ENCODE results near the gene CDH7.
A peak's percentile ranks its signal among the peaks of the same experiment; 100 is the strongest.

CDH7 gene

GRCh38 chr18:65876310-65876709 is 125.5 kb downstream of the CDH7 start:
- no peak overlapping the region for H3K4me3 ChIP-seq (ENCODE audit: low read depth, low read length)
- peak; percentile 90 for DNase-seq (ENCODE audit: low read depth)
- TF ChIP-seq, protein P1, sequence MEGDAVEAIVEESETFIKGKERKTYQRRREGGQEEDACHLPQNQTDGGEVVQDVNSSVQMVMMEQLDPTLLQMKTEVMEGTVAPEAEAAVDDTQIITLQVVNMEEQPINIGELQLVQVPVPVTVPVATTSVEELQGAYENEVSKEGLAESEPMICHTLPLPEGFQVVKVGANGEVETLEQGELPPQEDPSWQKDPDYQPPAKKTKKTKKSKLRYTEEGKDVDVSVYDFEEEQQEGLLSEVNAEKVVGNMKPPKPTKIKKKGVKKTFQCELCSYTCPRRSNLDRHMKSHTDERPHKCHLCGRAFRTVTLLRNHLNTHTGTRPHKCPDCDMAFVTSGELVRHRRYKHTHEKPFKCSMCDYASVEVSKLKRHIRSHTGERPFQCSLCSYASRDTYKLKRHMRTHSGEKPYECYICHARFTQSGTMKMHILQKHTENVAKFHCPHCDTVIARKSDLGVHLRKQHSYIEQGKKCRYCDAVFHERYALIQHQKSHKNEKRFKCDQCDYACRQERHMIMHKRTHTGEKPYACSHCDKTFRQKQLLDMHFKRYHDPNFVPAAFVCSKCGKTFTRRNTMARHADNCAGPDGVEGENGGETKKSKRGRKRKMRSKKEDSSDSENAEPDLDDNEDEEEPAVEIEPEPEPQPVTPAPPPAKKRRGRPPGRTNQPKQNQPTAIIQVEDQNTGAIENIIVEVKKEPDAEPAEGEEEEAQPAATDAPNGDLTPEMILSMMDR (IDR thresholded peaks at IDR 0.05; ENCODE audit: control insufficient read depth, extremely low read depth, insufficient read depth): no peak

DNA sequence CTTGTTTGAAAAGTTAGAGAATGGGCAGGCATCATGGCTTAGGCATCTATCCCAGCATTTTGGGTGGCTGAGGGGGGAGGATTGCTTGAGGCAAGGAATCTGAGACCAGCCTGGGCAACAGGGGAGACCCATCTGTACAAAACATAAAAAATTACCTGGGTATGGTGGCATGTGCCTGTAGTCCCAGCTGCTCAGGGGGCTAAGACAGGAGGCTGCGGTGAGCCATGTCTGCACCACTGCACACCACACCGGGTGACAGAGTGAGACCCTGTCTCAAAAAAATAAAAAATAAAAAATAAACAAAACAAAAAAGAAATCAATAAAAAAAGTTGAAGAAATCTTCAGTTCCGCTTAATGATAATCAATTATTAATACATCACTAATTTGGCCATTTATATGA is 146.5 kb downstream of the CDH7 start:
- DNase-seq (ENCODE audit: low read depth): no peak
- TF ChIP-seq, protein P1 (IDR thresholded peaks at IDR 0.05; ENCODE audit: control insufficient read depth, extremely low read depth, insufficient read depth): no peak
- H3K4me3 ChIP-seq (ENCODE audit: low read depth, low read length): no peak overlapping the region

DNA sequence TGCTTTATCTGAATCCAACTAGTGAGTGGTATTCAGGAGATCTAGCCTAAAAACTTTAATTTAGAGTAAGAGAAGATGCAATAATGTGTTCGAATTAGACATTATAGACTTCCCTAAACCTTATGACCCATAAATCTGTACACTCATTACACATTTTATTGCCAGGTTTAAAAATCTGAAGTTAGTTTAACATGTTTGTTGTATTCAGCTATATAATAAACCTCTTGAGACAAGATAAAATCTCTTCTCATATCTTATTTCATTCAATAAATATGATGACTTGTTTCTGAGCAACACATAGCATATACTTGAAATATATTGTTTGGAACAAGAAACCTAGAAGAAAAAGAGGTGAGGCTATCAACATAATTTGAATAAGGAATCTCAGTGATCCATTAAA is 150.7 kb downstream of the CDH7 start:
- no peak overlapping the region for H3K4me3 ChIP-seq (ENCODE audit: low read depth, low read length)
- TF ChIP-seq, protein P1 (IDR thresholded peaks at IDR 0.05; ENCODE audit: control insufficient read depth, extremely low read depth, insufficient read depth): no peak
- DNase-seq (ENCODE audit: low read depth): peak; percentile 46

GRCh38 chr18:65906621-65907034 is 155.8 kb downstream of the CDH7 start:
- TF ChIP-seq, protein P1 (IDR thresholded peaks at IDR 0.05; ENCODE audit: control insufficient read depth, extremely low read depth, insufficient read depth): no peak
- peak; percentile 99 for DNase-seq (ENCODE audit: low read depth)
- no peak overlapping the region for H3K4me3 ChIP-seq (ENCODE audit: low read depth, low read length)

GRCh38 chr18:65907281-65907680 is 156.5 kb downstream of the CDH7 start:
- no peak for DNase-seq (ENCODE audit: low read depth)
- H3K4me3 ChIP-seq (ENCODE audit: low read depth, low read length): no peak overlapping the region
- TF ChIP-seq, protein P1 (IDR thresholded peaks at IDR 0.05; ENCODE audit: control insufficient read depth, extremely low read depth, insufficient read depth): no peak

GRCh38 chr18:65919018-65919417 is 168.2 kb downstream of the CDH7 start:
- no peak for DNase-seq (ENCODE audit: low read depth)
- TF ChIP-seq, protein P1 (IDR thresholded peaks at IDR 0.05; ENCODE audit: control insufficient read depth, extremely low read depth, insufficient read depth): no peak
- no peak overlapping the region for H3K4me3 ChIP-seq (ENCODE audit: low read depth, low read length)

DNA sequence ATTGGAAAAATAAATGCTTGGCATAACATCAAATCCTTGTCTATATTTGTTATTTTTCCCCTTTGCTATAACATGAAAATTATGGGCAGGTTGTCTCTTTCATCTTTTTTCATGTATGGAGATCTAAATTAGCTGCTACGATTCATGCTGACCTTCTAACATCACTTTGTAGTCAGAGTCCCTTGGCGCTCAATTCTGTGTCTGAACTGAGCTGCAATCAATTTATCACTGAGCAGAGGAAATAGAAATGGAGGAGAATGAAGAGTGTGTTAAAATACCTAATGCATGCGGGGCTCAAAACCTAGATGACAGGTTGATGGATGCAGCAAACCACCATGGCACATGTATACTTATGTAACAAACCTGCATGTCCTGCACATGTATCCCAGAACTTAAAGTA is 168.9 kb downstream of the CDH7 start:
- TF ChIP-seq, protein P1 (IDR thresholded peaks at IDR 0.05; ENCODE audit: control insufficient read depth, extremely low read depth, insufficient read depth): no peak

More for the DNA sequence above, 168.9 kb downstream of the CDH7 start:
- no peak overlapping the region for H3K4me3 ChIP-seq (ENCODE audit: low read depth, low read length)
- DNase-seq (ENCODE audit: low read depth): no peak
